Pancreas (tissue), 10 donors: ENCODE data around the gene HOXD12. TPM values are rescaled to one million over a fixed set of nuclear protein-coding genes. Genes with fewer than 3 reads are reported as not detected.

ENCODE experiments used
- ATAC-seq, 4 donors: fragments of 200-7000 bp; cut with Tn5 transposase; one replicate each; pipeline versions ENCODE4 v1.8.0 to v1.9.1; 2020; ENCODE audit warnings: mild to moderate bottlenecking in 4 of 4, moderate library complexity in 4 of 4
- DNase-seq, 6 donors: peaks; one replicate each; pipeline ENCODE4 v3.0.0-alpha.2; 2020
- FAIRE-seq: peaks from 2 replicates; lab custom pipeline; 2012; peaks lifted over from hg19 to GRCh38; lab: Jason Lieb, UNC
- H3K27ac ChIP-seq, 4 donors: fragments of 200-600 bp; sonication (generic); 1 replicate in 3 of 4; 2 replicates in 1 of 4; pipeline versions ENCODE4 v1.5.0 to v1.8.0; 2020
- H3K27me3 ChIP-seq, 4 donors: fragments of 200-600 bp; one replicate each; pipeline ENCODE4 v1.8.0; 2021
- H3K36me3 ChIP-seq, 3 donors: fragments of 200-600 bp; sonication (generic) in 1 of 3; one replicate each; pipeline versions ENCODE4 v1.5.0 to v1.8.0; 2020 to 2021
- H3K4me1 ChIP-seq, 3 donors: fragments of 200-600 bp; one replicate each; pipeline ENCODE4 v1.8.0; 2021
- H3K4me3 ChIP-seq, 4 donors: fragments of 200-600 bp; sonication (generic) in 2 of 4; one replicate each; pipeline versions ENCODE4 v1.5.0 to v1.8.0; 2020 to 2021
- H3K9me3 ChIP-seq, 4 donors: fragments of 200-600 bp; one replicate each; pipeline ENCODE4 v1.8.0; 2021
- WGBS, 2 donors: extraction: QIAGEN DNeasy Blood & Tissue Kit; methylation state at CpG; one replicate each; pipeline ENCODE4 v1.1.7; 2013; 5-methylcytosine and 5-hydroxymethylcytosine counted together
- intact Hi-C, 3 donors: fragments of 100-400 bp; cut with DNase I; formaldehyde crosslinking; loops; one replicate each; pipeline versions ENCODE4 v1.11.1 to v1.14.2; 2022
- polyA plus RNA-seq, 2 donors: library from polyadenylated mRNA; stranded (reverse); fragments of 200-250 nt; gene quantifications; one replicate each; pipeline ENCODE4 v1.2.3, GENCODE V29; 2013
- total RNA-seq, 6 donors: library from RNA; stranded (reverse); fragmentation: NEBNext Ultra II Directional in 4 of 6; extraction: Animal tissue kit (Norgen Biotek cat#: 25700) in 4 of 6; gene quantifications; one replicate each; pipeline versions ENCODE4 v1.2.1 to v1.2.4, GENCODE V29; 2021 to 2023
- TF ChIP-seq, protein P1 (sequence below), 4 donors: fragments of 200-600 bp; sonication (generic) in 3 of 4; IDR thresholded peaks; one replicate each; pipeline versions ENCODE4 v1.5.0 to v1.8.0; 2021; ENCODE audit warnings: antibody characterized with exemption in 4 of 4
- donor health status: healthy with polysubstance abuse.
- donor health status: DM: no; HTN: no; CAD: no; lungs with moderate emphysema.
- donor health status: DM: no; HTN: no; CAD: no.
- donor health status: control.
- donor health status: control.
- donor health status: Bipolar disorder and iron deficiency.
- donor health status: DM: yes; HTN: yes; CAD: no.
- donor health status: DM: no; HTN: no; CAD: no.
- donor health status: DM: no; HTN: no; CAD: no.
- donor health status: DM: yes; HTN: yes; CAD: no.

HOXD12 gene
- total and polyA plus RNA-seq, 8 donors: not detected

DNA sequence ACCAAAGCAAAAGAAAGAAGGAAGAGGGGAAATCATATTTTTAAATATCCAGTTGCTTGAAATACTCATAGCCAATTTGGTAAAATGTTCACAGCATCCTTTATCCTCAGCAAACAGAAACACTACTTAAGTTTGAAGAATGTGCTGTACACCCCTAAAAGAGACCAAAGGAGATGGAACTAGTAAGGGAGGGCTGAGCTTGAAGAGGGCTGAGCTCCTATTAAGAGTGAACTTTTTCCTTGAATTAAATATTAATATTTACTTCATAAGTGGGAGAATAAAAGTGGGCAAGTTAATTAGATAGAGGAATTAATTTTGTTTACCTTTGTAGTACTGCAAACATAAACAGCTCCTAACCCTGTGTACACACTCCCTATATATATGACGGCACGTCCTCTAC lies 22.8 kb upstream of the HOXD12 start:
- intact Hi-C loops: no loop called here
- TF ChIP-seq, protein P1, sequence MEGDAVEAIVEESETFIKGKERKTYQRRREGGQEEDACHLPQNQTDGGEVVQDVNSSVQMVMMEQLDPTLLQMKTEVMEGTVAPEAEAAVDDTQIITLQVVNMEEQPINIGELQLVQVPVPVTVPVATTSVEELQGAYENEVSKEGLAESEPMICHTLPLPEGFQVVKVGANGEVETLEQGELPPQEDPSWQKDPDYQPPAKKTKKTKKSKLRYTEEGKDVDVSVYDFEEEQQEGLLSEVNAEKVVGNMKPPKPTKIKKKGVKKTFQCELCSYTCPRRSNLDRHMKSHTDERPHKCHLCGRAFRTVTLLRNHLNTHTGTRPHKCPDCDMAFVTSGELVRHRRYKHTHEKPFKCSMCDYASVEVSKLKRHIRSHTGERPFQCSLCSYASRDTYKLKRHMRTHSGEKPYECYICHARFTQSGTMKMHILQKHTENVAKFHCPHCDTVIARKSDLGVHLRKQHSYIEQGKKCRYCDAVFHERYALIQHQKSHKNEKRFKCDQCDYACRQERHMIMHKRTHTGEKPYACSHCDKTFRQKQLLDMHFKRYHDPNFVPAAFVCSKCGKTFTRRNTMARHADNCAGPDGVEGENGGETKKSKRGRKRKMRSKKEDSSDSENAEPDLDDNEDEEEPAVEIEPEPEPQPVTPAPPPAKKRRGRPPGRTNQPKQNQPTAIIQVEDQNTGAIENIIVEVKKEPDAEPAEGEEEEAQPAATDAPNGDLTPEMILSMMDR (IDR thresholded peaks at IDR 0.05): no peak
- no peak overlapping the region for H3K27ac ChIP-seq
- 14 to 19% methylated on average over 2 of the region's 2 CpGs for WGBS, 2 donors
- no peak overlapping the region for H3K4me3 ChIP-seq
- no peaks in the 10 kb centered on the region for H3K9me3 ChIP-seq
- peaks cover 34 to 89% (median 52%) of the 10 kb centered on the region in 4 donors for H3K27me3 ChIP-seq
- DNase-seq (no peak), FAIRE-seq (no peak), ATAC-seq (no peak)
- H3K4me1 ChIP-seq: no peaks in the 10 kb centered on the region
- no peaks in the 10 kb centered on the region for H3K36me3 ChIP-seq

DNA sequence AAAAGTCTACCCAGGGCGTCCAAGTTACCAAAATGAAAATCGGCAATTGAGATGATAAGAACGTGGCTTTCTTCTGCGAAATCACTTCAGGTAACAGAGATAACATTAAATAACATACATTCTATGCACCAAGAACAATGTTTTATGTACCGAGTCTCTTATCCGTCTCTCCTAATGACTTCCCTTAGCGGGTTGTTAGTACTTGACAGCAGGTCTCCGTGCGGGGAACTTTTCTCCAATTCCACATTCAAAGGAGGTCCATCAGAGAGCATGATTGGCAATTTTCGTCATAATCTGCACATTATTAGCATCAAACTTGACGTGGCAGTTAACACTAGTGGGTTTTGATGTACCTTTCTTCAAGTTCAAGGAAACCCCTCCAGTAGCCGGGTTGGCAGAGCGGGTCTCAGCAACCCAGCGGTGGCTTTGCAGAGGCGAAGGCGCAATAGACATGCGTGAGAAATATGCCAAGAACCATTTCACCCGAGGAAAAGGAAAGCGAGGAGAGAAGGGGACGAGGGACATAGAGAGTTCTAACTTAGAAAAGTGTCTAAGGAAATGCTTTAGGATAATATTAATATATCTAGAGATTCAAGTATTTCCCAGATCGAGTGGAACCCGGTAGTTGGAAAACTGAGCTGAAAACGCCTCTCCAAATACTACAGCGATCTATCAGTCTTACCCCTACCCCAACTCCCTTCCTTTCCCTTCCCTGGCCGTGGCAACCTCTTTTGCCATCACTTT lies 20.9 kb upstream of the HOXD12 start:
- H3K4me1 ChIP-seq: no peaks in the 10 kb centered on the region
- WGBS, 2 donors: 7 to 8% methylated on average over 25 of the region's 25 CpGs
- TF ChIP-seq, protein P1 (IDR thresholded peaks at IDR 0.05): no peak
- FAIRE-seq (no peak), ATAC-seq (no peak), DNase-seq (no peak)
- no peaks in the 10 kb centered on the region for H3K36me3 ChIP-seq
- intact Hi-C loops: no loop called here
- H3K27ac ChIP-seq: no peak overlapping the region
- H3K4me3 ChIP-seq: no peak overlapping the region
- no peaks in the 10 kb centered on the region for H3K9me3 ChIP-seq
- H3K27me3 ChIP-seq: peaks cover 37 to 89% (median 53%) of the 10 kb centered on the region in 4 donors

DNA sequence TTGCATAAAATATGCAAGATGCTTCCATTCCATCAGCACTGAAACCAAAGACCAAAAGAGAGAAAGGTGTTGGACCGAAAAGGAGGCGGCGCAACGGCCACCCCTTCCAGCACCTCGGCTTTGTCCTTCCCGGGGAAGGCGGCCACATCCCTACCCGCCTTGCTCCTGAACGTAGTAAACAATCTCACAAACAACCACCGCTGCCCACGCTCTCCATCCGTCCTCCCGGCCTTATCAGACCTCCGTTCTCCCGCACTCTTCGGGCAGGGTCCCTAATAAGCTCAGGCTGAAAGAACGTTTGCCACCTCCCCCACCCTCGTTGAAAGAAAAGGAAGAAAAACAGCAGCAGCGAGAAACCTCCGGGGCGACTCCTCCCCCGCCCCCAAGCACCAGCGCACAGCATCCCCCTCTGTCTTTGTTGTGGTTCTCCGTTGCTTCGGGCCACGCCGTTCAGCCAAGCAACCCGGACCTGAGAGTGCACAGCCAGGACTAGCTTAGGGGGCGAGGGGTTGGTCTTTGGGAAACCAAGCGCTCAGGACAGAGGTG lies 20.2 kb upstream of the HOXD12 start:
- peak overlapping the region in 1 of 4 donors; percentile 25 for H3K4me3 ChIP-seq

DNA sequence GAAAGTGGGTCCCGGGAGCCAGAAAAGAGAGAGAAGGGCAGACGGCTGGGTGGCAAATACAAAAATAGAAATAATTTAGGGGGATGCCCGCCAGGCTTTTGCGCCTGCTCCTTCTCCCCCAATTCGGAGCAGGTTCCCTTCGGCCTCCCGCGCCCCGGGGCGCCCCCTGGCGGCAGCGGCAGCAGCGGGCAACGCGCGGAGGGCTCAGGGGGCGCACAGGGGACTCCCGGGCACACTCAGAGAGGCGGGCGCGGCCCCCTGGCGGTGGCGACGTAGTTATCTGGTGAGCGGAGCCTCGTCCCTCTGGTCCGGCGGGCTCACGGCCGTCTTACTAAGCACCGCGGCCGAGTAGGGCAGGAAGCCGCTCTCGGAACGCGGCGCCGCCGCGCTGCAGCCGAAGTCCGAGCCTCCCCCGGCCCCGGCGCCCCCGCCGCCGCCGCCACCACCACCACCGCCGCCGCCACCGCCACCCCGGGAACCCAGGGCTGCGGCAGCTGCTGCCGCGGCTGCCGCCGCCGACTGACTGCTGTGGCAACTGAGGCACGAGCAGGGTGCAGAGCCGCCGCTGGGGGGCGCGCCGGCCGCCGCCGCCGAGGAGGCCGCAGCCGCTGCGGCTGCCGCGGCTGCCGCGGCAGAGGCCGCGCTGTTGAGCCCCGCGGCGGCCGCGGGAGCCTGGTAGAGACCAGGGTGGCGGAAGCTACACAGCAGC lies 19.6 kb upstream of the HOXD12 start:
- FAIRE-seq (no peak), ATAC-seq (peak in 2 of 4 donors; percentile 48 to 56), DNase-seq (peak in 2 of 6 donors; percentile 36 to 66)
- Histone ChIP-seq H3K4me1 (no peaks in the 10 kb centered on the region), H3K27ac (no peak overlapping the region), H3K9me3 (no peaks in the 10 kb centered on the region), H3K27me3 (peaks cover 38 to 92% (median 54%) of the 10 kb centered on the region in 4 donors), H3K36me3 (no peaks in the 10 kb centered on the region), H3K4me3 (peak overlapping the region in 1 of 4 donors; percentile 25)
- TF ChIP-seq, protein P1 (IDR thresholded peaks at IDR 0.05): peak in 3 of 4 donors; percentile 24 to 50 (median 29)
- intact Hi-C loops: no loop called here
- 2 to 4% methylated on average over 68 to 86 of the region's 86 CpGs for WGBS, 2 donors

More for the DNA sequence above, 20.2 kb upstream of the HOXD12 start:
- intact Hi-C loops: no loop called here
- 7 to 9% methylated on average over 30 of the region's 30 CpGs for WGBS, 2 donors
- no peaks in the 10 kb centered on the region for H3K36me3 ChIP-seq
- H3K4me1 ChIP-seq: no peaks in the 10 kb centered on the region
- TF ChIP-seq, protein P1 (IDR thresholded peaks at IDR 0.05): no peak
- H3K27me3 ChIP-seq: peaks cover 38 to 90% (median 55%) of the 10 kb centered on the region in 4 donors
- FAIRE-seq (no peak), ATAC-seq (no peak), DNase-seq (no peak)
- H3K9me3 ChIP-seq: no peaks in the 10 kb centered on the region
- no peak overlapping the region for H3K27ac ChIP-seq
